Measurements from ENCODE around the gene MRPS10.

Gene MRPS10

DNA sequence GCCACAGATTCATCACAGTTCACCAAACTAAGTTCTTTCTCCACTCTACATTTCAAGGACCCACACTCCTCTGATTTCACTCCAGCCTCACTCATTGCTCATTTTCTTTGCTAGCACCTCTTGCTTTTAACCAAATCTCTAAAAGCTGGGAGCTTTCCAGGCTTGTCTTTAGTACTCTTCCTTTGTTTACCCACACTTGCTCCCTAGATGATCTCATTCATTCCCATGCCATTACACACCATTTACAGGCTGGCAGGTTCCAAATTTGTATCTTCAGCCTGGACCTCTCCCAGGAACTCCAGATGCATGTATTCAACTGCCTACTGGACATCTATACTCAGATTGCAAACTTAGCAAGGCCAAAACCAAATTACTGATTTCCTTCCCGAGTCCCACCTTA lies 17.6 kb downstream of the MRPS10 start:
- intact Hi-C loops (cut with DNase I; ENCODE audit: low total_unique reads) = no loop called here
- peaks cover 0 to 18% (median 2%) of the 10 kb centered on the region in 4 donors for H3K4me1 ChIP-seq
- H3K27me3 ChIP-seq = no peaks in the 10 kb centered on the region
- TF ChIP-seq, protein P1, sequence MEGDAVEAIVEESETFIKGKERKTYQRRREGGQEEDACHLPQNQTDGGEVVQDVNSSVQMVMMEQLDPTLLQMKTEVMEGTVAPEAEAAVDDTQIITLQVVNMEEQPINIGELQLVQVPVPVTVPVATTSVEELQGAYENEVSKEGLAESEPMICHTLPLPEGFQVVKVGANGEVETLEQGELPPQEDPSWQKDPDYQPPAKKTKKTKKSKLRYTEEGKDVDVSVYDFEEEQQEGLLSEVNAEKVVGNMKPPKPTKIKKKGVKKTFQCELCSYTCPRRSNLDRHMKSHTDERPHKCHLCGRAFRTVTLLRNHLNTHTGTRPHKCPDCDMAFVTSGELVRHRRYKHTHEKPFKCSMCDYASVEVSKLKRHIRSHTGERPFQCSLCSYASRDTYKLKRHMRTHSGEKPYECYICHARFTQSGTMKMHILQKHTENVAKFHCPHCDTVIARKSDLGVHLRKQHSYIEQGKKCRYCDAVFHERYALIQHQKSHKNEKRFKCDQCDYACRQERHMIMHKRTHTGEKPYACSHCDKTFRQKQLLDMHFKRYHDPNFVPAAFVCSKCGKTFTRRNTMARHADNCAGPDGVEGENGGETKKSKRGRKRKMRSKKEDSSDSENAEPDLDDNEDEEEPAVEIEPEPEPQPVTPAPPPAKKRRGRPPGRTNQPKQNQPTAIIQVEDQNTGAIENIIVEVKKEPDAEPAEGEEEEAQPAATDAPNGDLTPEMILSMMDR (IDR thresholded peaks at IDR 0.05) = no peak
- no peaks in the 10 kb centered on the region for H3K9me3 ChIP-seq
- H3K4me3 ChIP-seq = no peak overlapping the region
- no peak overlapping the region for H3K27ac ChIP-seq
- peaks cover 0 to 16% (median 11%) of the 10 kb centered on the region in 3 donors for H3K36me3 ChIP-seq
- no peak for DNase-seq

DNA sequence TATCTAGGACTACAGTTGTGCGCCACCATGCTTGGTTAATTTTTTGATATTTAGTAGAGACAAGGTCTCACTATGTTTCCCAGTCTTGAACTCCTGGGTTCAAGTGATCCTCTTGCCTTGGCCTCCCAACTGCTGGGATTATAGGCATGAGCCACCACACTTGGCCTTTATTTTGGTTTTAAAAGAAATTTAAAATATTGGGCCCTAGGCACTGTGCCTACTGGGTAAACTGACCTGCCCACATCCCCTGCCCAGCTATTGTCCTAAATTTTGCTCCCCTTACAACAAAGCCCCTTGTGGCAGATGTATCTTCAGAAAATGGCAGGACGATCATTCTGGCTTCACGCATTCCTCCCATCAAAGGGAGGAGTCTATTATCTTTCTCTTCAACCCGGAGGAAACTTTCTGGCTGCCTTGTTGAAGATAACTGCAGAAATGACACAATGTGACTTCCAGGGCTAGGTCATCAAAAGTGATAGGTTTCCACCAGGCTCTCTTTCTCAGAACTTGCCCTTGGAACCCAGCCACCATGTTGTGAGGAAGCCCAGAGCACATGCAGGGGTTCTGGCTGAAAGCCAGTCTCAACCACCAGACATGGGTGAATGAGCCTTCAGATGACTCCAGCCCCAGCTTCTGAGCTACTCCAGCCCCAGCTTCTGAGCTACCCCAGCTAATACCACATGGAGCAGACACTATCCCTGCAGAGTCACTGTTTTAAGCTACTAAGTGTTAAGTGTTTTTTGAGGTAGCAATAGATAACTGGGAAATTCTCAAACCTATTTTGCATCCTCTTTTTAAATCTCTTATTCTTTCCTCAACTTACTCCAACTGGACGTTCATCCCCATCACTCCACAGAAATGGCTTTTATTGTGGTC lies 18.3 kb downstream of the MRPS10 start:
- peaks cover 0 to 18% (median 2%) of the 10 kb centered on the region in 4 donors for H3K4me1 ChIP-seq
- H3K27me3 ChIP-seq = no peaks in the 10 kb centered on the region
- peaks cover 0 to 9% (median 4%) of the 10 kb centered on the region in 3 donors for H3K36me3 ChIP-seq
- TF ChIP-seq, protein P1 (IDR thresholded peaks at IDR 0.05) = no peak
- no peaks in the 10 kb centered on the region for H3K9me3 ChIP-seq
- no peak for DNase-seq
- H3K27ac ChIP-seq = no peak overlapping the region
- H3K4me3 ChIP-seq = no peak overlapping the region
- intact Hi-C loops (cut with DNase I; ENCODE audit: low total_unique reads) = no loop called here

DNA sequence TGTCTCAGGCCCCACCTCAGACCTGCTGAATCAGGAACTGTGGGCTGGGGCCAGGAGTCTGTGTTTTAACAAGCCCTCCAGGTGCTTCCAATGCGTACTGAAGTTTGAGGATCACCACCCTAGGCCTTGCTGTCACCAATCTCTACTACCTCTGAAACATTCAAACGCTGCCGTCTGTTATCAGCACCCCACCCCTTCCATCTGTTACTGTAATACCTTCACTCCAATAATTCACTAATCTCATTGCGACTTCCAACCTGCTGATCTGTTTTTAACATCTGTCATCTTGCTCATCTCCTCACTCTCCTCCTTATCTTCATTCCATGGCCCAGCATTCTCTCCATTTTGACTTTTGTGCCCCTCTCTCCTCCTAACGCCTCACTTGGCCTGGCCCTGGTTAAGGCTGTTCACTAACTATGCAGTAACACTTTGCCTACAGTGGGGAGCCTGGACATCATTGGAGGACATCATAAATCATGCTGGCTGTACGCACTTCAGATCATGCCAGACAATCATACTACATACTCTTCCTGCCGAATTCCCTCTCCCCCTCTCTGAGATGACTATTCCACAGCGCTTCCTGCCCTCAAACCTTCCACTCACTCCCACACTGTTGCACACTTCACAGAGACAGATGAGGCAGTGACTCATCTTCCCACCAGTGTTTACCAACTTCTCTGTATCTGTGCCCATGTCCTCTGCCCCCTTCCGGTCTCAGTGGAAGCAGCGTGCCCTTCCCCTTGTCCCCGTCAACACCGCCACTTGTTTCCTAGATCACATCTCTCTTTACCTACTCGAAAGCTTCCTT lies 19.9 kb downstream of the MRPS10 start:
- Histone ChIP-seq H3K27ac (no peak overlapping the region), H3K4me1 (peaks cover 0 to 21% (median 2%) of the 10 kb centered on the region in 4 donors), H3K4me3 (no peak overlapping the region), H3K27me3 (no peaks in the 10 kb centered on the region), H3K36me3 (no peaks in the 10 kb centered on the region), H3K9me3 (no peaks in the 10 kb centered on the region)
- TF ChIP-seq, protein P1 (IDR thresholded peaks at IDR 0.05) = no peak
- DNase-seq = no peak
- intact Hi-C loops (cut with DNase I; ENCODE audit: low total_unique reads) = no loop called here

DNA sequence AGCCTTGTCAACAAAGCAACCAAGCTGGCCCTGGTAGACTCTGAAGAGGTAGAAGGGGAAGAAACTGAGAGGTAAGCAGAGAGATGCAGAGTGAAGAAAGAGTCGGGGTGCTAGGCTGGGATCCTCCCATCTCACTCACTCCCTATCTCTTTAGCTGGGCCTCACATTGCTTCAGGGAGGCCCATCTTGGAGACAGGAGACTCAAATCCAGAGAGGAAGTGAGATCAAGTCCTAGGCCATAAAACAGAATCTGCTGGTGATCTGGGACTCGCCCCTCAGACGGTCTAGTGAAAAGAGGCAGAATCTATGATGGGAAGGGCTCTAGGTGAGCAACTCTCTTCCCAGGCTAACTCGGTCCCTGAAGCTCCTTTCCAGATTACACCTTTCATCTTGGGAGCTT lies 22.2 kb downstream of the MRPS10 start:
- Histone ChIP-seq H3K36me3 (peaks cover 0 to 7% (median 4%) of the 10 kb centered on the region in 3 donors), H3K27me3 (no peaks in the 10 kb centered on the region), H3K27ac (no peak overlapping the region), H3K4me3 (no peak overlapping the region), H3K9me3 (no peaks in the 10 kb centered on the region), H3K4me1 (peaks cover 0 to 9% (median 0%) of the 10 kb centered on the region in 4 donors)
- no peak for DNase-seq
- intact Hi-C loops (cut with DNase I; ENCODE audit: low total_unique reads) = no loop called here
- TF ChIP-seq, protein P1 (IDR thresholded peaks at IDR 0.05) = no peak

DNA sequence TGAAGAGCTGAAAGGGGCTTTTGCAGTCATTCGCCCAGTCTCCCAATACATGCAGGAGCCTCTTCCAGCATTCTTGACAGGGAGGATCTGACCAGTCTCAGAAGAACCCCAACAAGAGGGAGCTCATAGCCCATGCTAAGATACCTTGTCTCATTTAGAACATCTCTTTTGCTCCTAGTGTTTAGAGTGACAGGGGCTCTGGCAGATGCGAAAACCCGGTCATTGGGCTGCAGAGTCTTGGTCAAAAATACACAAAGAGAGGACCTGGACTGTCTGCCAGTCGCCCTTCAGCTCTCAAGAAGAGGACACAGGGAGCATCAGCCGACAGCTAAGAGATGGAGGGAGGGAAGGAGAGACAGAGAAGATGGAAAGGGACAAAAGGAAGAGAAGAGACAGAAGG lies 23.6 kb downstream of the MRPS10 start:
- intact Hi-C loops (cut with DNase I; ENCODE audit: low total_unique reads) = no loop called here
- H3K4me3 ChIP-seq = no peak overlapping the region
- no peak overlapping the region for H3K27ac ChIP-seq
- TF ChIP-seq, protein P1 (IDR thresholded peaks at IDR 0.05) = no peak
- H3K9me3 ChIP-seq = no peaks in the 10 kb centered on the region
- H3K27me3 ChIP-seq = no peaks in the 10 kb centered on the region
- DNase-seq = no peak
- H3K36me3 ChIP-seq = peaks cover 0 to 7% (median 4%) of the 10 kb centered on the region in 3 donors
- peaks cover 0 to 3% (median 0%) of the 10 kb centered on the region in 4 donors for H3K4me1 ChIP-seq

Data from tibial artery (tissue), 4 donors.